Right ventricle myocardium superior (tissue), 1 donor: Measurements from ENCODE around the gene GMEB2. TPM values are rescaled to one million over a fixed set of nuclear protein-coding genes. Genes with fewer than 3 reads are reported as not detected.
"Not testable (repeated sequence)": the region's sequence is repeated elsewhere in the genome, so short reads cannot be mapped to it uniquely, and the experiment has no call there.

Experiments
- ATAC-seq: fragments of 200-7000 bp; cut with Tn5 transposase; one replicate; pipeline ENCODE4 v1.9.1; 2020; ENCODE audit warnings: mild to moderate bottlenecking; ENCODE audit not compliant: poor library complexity
- DNase-seq: peaks from one replicate; pipeline ENCODE4 v3.0.0-alpha.2; 2020
- intact Hi-C: fragments of 100-400 bp; cut with DNase I; formaldehyde crosslinking; loops from one replicate; pipeline ENCODE4 v1.11.2; 2022
- total RNA-seq: library from RNA; stranded (reverse); fragmentation: NEBNext Ultra II Directional; extraction: Animal tissue kit (Norgen Biotek cat#: 25700); gene quantifications from one replicate; pipeline ENCODE4 v1.2.1, GENCODE V29; 2021
- donor health status: DM: no; HTN: yes; CAD: no; lungs with severe emphysema.

The GMEB2 gene
- total RNA-seq, 1 donor from 2014 or later, result 5.5 TPM

DNA sequence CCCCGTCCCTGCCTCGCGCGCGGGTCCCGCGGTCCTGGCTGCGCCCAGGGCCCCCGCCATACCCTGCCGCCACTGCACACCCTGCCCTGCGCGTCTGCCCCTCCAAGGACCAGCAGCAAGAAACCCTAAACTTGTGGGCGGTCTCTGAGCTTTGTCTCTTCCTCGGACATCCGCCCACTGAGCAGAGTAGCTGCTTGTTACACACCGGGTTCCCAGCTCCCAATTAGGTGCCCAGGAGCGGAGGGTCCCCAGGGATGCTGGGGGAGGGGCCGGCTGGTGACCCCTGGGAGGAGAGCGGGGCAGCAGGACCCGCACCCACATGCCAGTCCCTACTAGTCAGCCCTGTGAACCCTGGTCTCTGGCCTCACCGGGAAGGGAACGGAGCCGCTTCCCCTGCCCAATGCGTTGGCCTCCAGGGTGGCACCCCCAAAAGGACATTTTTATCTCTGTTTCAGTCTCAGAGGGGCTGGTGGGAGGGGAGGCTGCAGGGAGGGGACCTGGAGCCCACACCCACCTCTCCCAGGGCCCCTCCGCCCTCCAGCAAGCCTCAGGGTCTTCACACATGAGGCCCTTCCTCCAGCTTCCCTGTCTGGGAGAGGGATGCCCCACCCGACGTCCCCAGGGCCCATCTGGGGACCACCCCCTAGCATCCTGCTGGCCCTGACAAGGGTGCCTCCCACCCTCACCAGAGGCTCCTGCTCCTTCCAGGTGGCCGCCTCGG lies 15.8 kb upstream of the GMEB2 start:
- intact Hi-C loops, result no loop called here
- DNase-seq (no peak), ATAC-seq (no peak)

GRCh38 chr20:63641792-63642523 lies 15.1 kb upstream of the GMEB2 start:
- peak; percentile 91 for ATAC-seq
- intact Hi-C loops, result no loop called here
- peak; percentile 90 for DNase-seq

GRCh38 chr20:63641146-63641791 lies 14.4 kb upstream of the GMEB2 start:
- intact Hi-C loops, result no loop called here
- peak; percentile 62 for DNase-seq
- peak; percentile 39 for ATAC-seq

- DNase-seq, intact Hi-C loops, ATAC-seq: not testable (repeated sequence)
Measured at GRCh38 chr20:63640686-63641085, 13.8 kb upstream of the GMEB2 start.

GRCh38 chr20:63640086-63640485 lies 13.2 kb upstream of the GMEB2 start:
- DNase-seq, result no peak
- intact Hi-C loops, result no loop called here
- no peak for ATAC-seq

GRCh38 chr20:63639093-63639975 lies 12.4 kb upstream of the GMEB2 start:
- intact Hi-C loops, result no loop called here
- DNase-seq (peak; percentile 73), ATAC-seq (no peak)

GRCh38 chr20:63636752-63637628 lies 10.1 kb upstream of the GMEB2 start:
- DNase-seq, result no peak
- no peak for ATAC-seq
- intact Hi-C loops, result no loop called here

- ATAC-seq (no peak), DNase-seq (no peak)
- intact Hi-C loops, result no loop called here
Measured at GRCh38 chr20:63635431-63636141, 8.7 kb upstream of the GMEB2 start.

DNA sequence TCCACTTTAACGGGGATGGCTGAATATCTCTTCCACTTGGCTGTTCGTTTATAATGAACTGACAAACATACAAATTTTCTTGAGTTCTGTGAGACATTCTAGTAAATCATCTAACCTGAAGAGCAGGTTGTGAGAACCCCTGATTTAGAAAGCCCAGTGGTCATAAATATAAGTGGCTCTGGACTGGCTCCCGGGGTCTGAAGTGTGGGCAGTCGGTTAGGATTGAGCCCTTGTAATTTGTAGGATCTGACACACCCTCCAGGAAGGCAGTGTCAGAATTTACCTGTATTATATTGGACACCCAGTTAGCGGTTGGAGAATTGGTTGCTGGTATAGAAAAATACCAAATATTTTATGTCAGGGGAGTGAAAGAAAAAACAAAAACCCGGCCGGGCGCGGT lies 6.8 kb upstream of the GMEB2 start:
- intact Hi-C loops, result no loop called here
- no peak for ATAC-seq
- DNase-seq, result no peak

GRCh38 chr20:63631426-63631825 lies 4.5 kb upstream of the GMEB2 start:
- ATAC-seq, DNase-seq, intact Hi-C loops: not testable (repeated sequence)

GRCh38 chr20:63630956-63631355 lies 4.1 kb upstream of the GMEB2 start:
- intact Hi-C loops, ATAC-seq: not testable (repeated sequence)
- peak; percentile 9 for DNase-seq

- DNase-seq (peak; percentile 70), ATAC-seq (peak; percentile 41)
- intact Hi-C loops, result no loop called here
Measured at GRCh38 chr20:63628246-63628975, 1.5 kb upstream of the GMEB2 start.

- intact Hi-C loops, result no loop called here
- ATAC-seq (peak; percentile 8), DNase-seq (no peak)
Measured at GRCh38 chr20:63627751-63628245, 897 bp upstream of the GMEB2 start.

- peak; percentile 95 for ATAC-seq
- peak; percentile 97 for DNase-seq
- intact Hi-C loops, result no loop called here
Measured at GRCh38 chr20:63627129-63627750, 339 bp upstream of the GMEB2 start.

GRCh38 chr20:63625771-63626423 lies 1.0 kb downstream of the GMEB2 start:
- DNase-seq, result peak; percentile 47
- no peak for ATAC-seq
- intact Hi-C loops, result no loop called here
